CD14-positive monocyte (primary cell): Measurements from ENCODE around the gene CADM4. TPM values are rescaled to one million over a fixed set of nuclear protein-coding genes. Genes with fewer than 3 reads are reported as not detected.

Experiments
- DNase-seq, 3 donors: peaks; one replicate each; pipeline ENCODE4 v3.0.0-alpha.2; 2011 to 2022
- H2AFZ ChIP-seq: 2 replicates; pipeline ENCODE4 v1.6.0; 2012; ENCODE audit warnings: mild to moderate bottlenecking, low read depth, low read length, inconsistent platforms; ENCODE audit not compliant: insufficient read depth, poor library complexity, severe bottlenecking
- H3K27ac ChIP-seq, 2 donors: 1 replicate in 1 of 2; 2 replicates in 1 of 2; pipeline ENCODE4 v1.5.1; 2012 to 2013; ENCODE audit warnings: low read length in 2 of 2, control low read depth in 1 of 2, inconsistent platforms in 1 of 2, low read depth in 1 of 2, mild to moderate bottlenecking in 1 of 2
- H3K27me3 ChIP-seq, 2 donors: one replicate each; pipeline versions ENCODE4 v1.6.0 to v1.6.1; 2011 to 2013; ENCODE audit warnings: low read length in 2 of 2; ENCODE audit not compliant: control insufficient read depth in 2 of 2, insufficient read depth in 2 of 2
- H3K36me3 ChIP-seq, 2 donors: replicated peaks in 1 of 2; 1 replicate in 1 of 2; 2 replicates in 1 of 2; pipeline versions ENCODE4 v1.5.1 to v1.6.1; 2012 to 2013; ENCODE audit warnings: low read length in 2 of 2, control low read depth in 1 of 2, inconsistent platforms in 1 of 2, mild to moderate bottlenecking in 1 of 2; ENCODE audit not compliant: insufficient read depth in 2 of 2, control insufficient read depth in 1 of 2
- H3K4me1 ChIP-seq, 2 donors: 1 replicate in 1 of 2; 2 replicates in 1 of 2; pipeline versions ENCODE4 v1.5.1 to v1.6.1; 2012 to 2013; ENCODE audit warnings: low read length in 2 of 2, control low read depth in 1 of 2, inconsistent platforms in 1 of 2, mild to moderate bottlenecking in 1 of 2, moderate library complexity in 1 of 2; ENCODE audit not compliant: insufficient read depth in 2 of 2, control insufficient read depth in 1 of 2
- H3K4me2 ChIP-seq: replicated peaks from 2 replicates; pipeline ENCODE3; 2012; ENCODE audit warnings: low read length, moderate library complexity, mild to moderate bottlenecking; ENCODE audit not compliant: poor library complexity, severe bottlenecking; ENCODE audit errors: extremely low read depth
- H3K4me3 ChIP-seq, 3 experiments: fragments of 200-600 bp in 1 of 3; sonication (generic) in 1 of 3; replicated peaks in 1 of 3; 1 replicate in 2 of 3; 2 replicates in 1 of 3; pipeline ENCODE4 v1.5.1; 2011 to 2013; ENCODE audit warnings: low read length in 3 of 3, mild to moderate bottlenecking in 3 of 3, control low read depth in 2 of 3, low read depth in 2 of 3, inconsistent platforms in 1 of 3, moderate library complexity in 1 of 3
- H3K79me2 ChIP-seq: 2 replicates; pipeline ENCODE4 v1.6.0; 2012; ENCODE audit warnings: mild to moderate bottlenecking, control low read depth, inconsistent platforms, low read length, moderate library complexity; ENCODE audit not compliant: insufficient read depth
- H3K9ac ChIP-seq: 2 replicates; pipeline ENCODE4 v1.6.0; 2017; ENCODE audit warnings: low read length, mild to moderate bottlenecking; ENCODE audit not compliant: insufficient read depth, poor library complexity, severe bottlenecking
- H3K9me3 ChIP-seq, 2 donors: replicated peaks in 1 of 2; 1 replicate in 1 of 2; 2 replicates in 1 of 2; pipeline versions ENCODE4 v1.5.1 to v1.6.1; 2012 to 2013; ENCODE audit warnings: low read length in 2 of 2, control low read depth in 1 of 2; ENCODE audit not compliant: control insufficient read depth in 1 of 2, insufficient read depth in 1 of 2
- H4K20me1 ChIP-seq: 2 replicates; pipeline ENCODE4 v1.6.0; 2012; ENCODE audit warnings: mild to moderate bottlenecking, low read length, control low read depth, moderate library complexity; ENCODE audit not compliant: insufficient read depth
- H3K27ac Mint-ChIP-seq, 7 donors: one replicate each; pipeline ENCODE4 v1.8.0; 2020; ENCODE audit warnings: mild to moderate bottlenecking in 7 of 7, mixed read lengths in 7 of 7, moderate library complexity in 6 of 7, inconsistent platforms in 2 of 7
- H3K27me3 Mint-ChIP-seq, 3 donors: one replicate each; pipeline ENCODE4 v1.8.0; 2021 to 2022; ENCODE audit warnings: low read depth in 3 of 3, mild to moderate bottlenecking in 3 of 3, mixed read lengths in 3 of 3, moderate library complexity in 3 of 3, inconsistent platforms in 1 of 3
- H3K36me3 Mint-ChIP-seq, 2 donors: one replicate each; pipeline ENCODE4 v1.8.0; 2020; ENCODE audit warnings: mixed read lengths in 2 of 2, inconsistent platforms in 1 of 2, mild to moderate bottlenecking in 1 of 2
- H3K4me1 Mint-ChIP-seq: one replicate; pipeline ENCODE4 v1.8.0; 2020; ENCODE audit warnings: mild to moderate bottlenecking, mixed read lengths
- H3K4me3 Mint-ChIP-seq, 2 donors: one replicate each; pipeline ENCODE4 v1.8.0; 2020; ENCODE audit warnings: mild to moderate bottlenecking in 2 of 2, mixed read lengths in 2 of 2, moderate library complexity in 1 of 2
- H3K9me3 Mint-ChIP-seq, 7 donors: one replicate each; pipeline ENCODE4 v1.8.0; 2020 to 2022; ENCODE audit warnings: mixed read lengths in 7 of 7, mild to moderate bottlenecking in 6 of 7, moderate library complexity in 6 of 7, inconsistent platforms in 2 of 7
- CTCF ChIP-seq: fragments of 200-600 bp; IDR thresholded peaks from one replicate; pipeline ENCODE4 v1.8.0; 2022; ENCODE audit warnings: antibody characterized with exemption, mild to moderate bottlenecking
- WGBS: methylation state at CpG from one replicate; pipeline ENCODE4 v1.1.5; 2013; ENCODE audit warnings: missing lambda C conversion rate; ENCODE audit not compliant: insufficient coverage; 5-methylcytosine and 5-hydroxymethylcytosine counted together
- intact Hi-C, 2 donors: fragments of 100-400 bp; cut with micrococcal nuclease; formaldehyde crosslinking; loops; one replicate each; pipeline versions ENCODE4 v1.15.0 to v1.15.1; 2023
- polyA plus RNA-seq, 3 donors: library from polyadenylated mRNA; depleted of rRNA in 1 of 3; unstranded in 2 of 3; stranded (reverse) in 1 of 3; fragments of 300-500 nt in 2 of 3; fragments of >200 nt in 1 of 3; fragmentation: Illumina TruSeq in 2 of 3; gene quantifications; 1 replicate in 2 of 3; 2 replicates in 1 of 3; pipeline ENCODE4 v1.2.3, GENCODE V29; 2012 to 2021

CADM4 gene
- polyA plus RNA-seq, 3 donors, result 0.10 to 0.91 (median 0.31) TPM

- H3K9me3 Mint-ChIP-seq, result peaks cover 0 to 24% (median 14%) of the 10 kb centered on the region in 7 donors
- peaks cover 14 to 18% of the 10 kb centered on the region in 2 donors for H3K36me3 ChIP-seq
- no peak overlapping the region for H3K27ac ChIP-seq
- peaks cover 0 to 14% of the 10 kb centered on the region in 2 donors for H3K9me3 ChIP-seq
- H3K36me3 Mint-ChIP-seq, result peaks cover 34 to 38% of the 10 kb centered on the region in 2 donors
- no peak overlapping the region for H3K4me3 Mint-ChIP-seq
- H3K27ac Mint-ChIP-seq, result no peak overlapping the region
- peaks cover 21% of the 10 kb centered on the region for H4K20me1 ChIP-seq
- no peak overlapping the region for H3K4me3 ChIP-seq
- DNase-seq, result no peak
- H3K27me3 Mint-ChIP-seq, result peaks cover 39 to 40% (median 40%) of the 10 kb centered on the region in 3 donors
- H3K27me3 ChIP-seq, result peaks cover 31 to 38% of the 10 kb centered on the region in 2 donors
- H3K79me2 ChIP-seq, result no peaks in the 10 kb centered on the region
- peaks cover 6 to 7% of the 10 kb centered on the region in 2 donors for H3K4me1 ChIP-seq
- H3K4me2 ChIP-seq, result no peak overlapping the region
- no peak for TF ChIP-seq CTCF
- WGBS, result 100% methylated on average over 4 of the region's 4 CpGs
- no peak overlapping the region for H2AFZ ChIP-seq
- H3K9ac ChIP-seq, result no peak overlapping the region
- intact Hi-C loops, result no loop called here
- H3K4me1 Mint-ChIP-seq, result peaks cover 16% of the 10 kb centered on the region
These were observed 2.9 kb upstream of the CADM4 start for GRCh38 chr19:43642531-43642930.

DNA sequence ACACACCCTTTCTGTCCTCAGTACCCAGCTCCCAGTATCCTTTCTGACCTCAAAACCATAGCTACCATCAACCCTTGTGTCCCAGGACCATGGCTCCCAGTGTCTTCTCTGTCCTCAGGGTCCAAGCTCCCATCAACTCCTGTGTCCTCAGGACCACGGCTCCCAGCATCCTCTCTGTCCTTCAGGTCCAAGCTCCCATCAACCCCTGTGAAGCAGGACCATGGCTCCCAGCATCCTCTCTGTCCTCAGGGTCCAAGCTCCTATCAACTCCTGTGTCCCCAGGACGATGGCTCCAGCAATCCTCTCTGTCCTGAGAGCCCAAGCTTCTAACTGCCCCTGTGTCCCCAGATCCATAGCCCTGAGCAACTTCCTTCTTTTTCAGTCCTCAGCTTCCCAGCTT is 1.7 kb upstream of the CADM4 start:
- Mint-ChIP-seq H3K9me3 (peaks cover 0 to 23% (median 11%) of the 10 kb centered on the region in 7 donors), H3K27ac (no peak overlapping the region), H3K27me3 (peaks cover 46 to 48% (median 48%) of the 10 kb centered on the region in 3 donors), H3K4me3 (peak overlapping the region; percentile 39 to 56), H3K36me3 (peaks cover 25 to 26% of the 10 kb centered on the region in 2 donors), H3K4me1 (peaks cover 16% of the 10 kb centered on the region)
- Histone ChIP-seq H3K4me2 (no peak overlapping the region), H3K4me1 (peaks cover 6 to 7% of the 10 kb centered on the region in 2 donors), H2AFZ (no peak overlapping the region), H3K27ac (no peak overlapping the region), H3K27me3 (peaks cover 36 to 47% of the 10 kb centered on the region in 2 donors), H3K36me3 (peaks cover 4 to 6% of the 10 kb centered on the region in 2 donors), H3K79me2 (no peaks in the 10 kb centered on the region), H3K9me3 (peaks cover 0 to 14% of the 10 kb centered on the region in 2 donors), H3K4me3 (no peak overlapping the region), H4K20me1 (peaks cover 9% of the 10 kb centered on the region), H3K9ac (no peak overlapping the region)
- WGBS, result 95% methylated on average over 2 of the region's 2 CpGs
- no peak for DNase-seq
- TF ChIP-seq CTCF, result no peak
- intact Hi-C loops, result no loop called here
